GM12878 (cell line): Measurements from ENCODE around the gene BRF1. TPM values are rescaled to one million over a fixed set of nuclear protein-coding genes. Genes with fewer than 3 reads are reported as not detected.
A peak's percentile ranks its signal among the peaks of the same experiment; 100 is the strongest.
"Not testable (repeated sequence)": the region's sequence is repeated elsewhere in the genome, so short reads cannot be mapped to it uniquely, and the experiment has no call there.

Experiments
- ATAC-seq: fragments of 200-7000 bp; cut with Tn5 transposase; 3 replicates; pipeline ENCODE4 v1.9.1; 2020; ENCODE audit warnings: mild to moderate bottlenecking, moderate library complexity
- BruUV-seq: library from RNA; stranded (reverse); fragments of 400-500 nt; replicated peaks from 2 replicates; lab custom pipeline; 2021; lab: Mats Ljungman, UMichigan
- CTCF ChIA-PET: fragments of 300-600 bp; sonication (Branson Sonifier 250); formaldehyde crosslinking; extraction: SDS; loops from one replicate; lab custom pipeline; 2021; ENCODE audit warnings: inconsistent platforms; lab: Yijun Ruan, JAX
- POLR2A ChIA-PET: fragments of 350-600 bp; formaldehyde crosslinking; extraction: SDS; loops from one replicate; lab custom pipeline; 2021; ENCODE audit warnings: inconsistent platforms; lab: Charles Lee
- RAD21 ChIA-PET: fragments of 300-600 bp; sonication (Branson Sonifier 250); formaldehyde crosslinking; loops from one replicate; lab custom pipeline; 2023; ENCODE audit warnings: antibody characterized with exemption; ENCODE audit not compliant: unreplicated experiment; lab: Charles Lee
- SMC1A ChIA-PET: fragments of 300-600 bp; sonication (Branson Sonifier 250); formaldehyde crosslinking; loops from one replicate; lab custom pipeline; 2023; ENCODE audit not compliant: unreplicated experiment, uncharacterized antibody; lab: Charles Lee
- DNase-seq: peaks from one replicate; pipeline ENCODE4 v3.0.0-alpha.2; 2011; ENCODE audit warnings: low read depth, low spot score
- FAIRE-seq: peaks from 3 replicates; lab custom pipeline; 2011; peaks lifted over from hg19 to GRCh38; lab: Jason Lieb, UNC
- H2AFZ ChIP-seq: 2 replicates; pipeline ENCODE4 v1.6.0; 2011; ENCODE audit warnings: low read depth, low read length, control low read depth; ENCODE audit not compliant: control insufficient read depth
- H3K27ac ChIP-seq: 2 replicates; pipeline ENCODE4 v1.5.1; 2011; ENCODE audit warnings: control low read depth; ENCODE audit not compliant: control insufficient read depth, insufficient read depth
- H3K27me3 ChIP-seq, 2 experiments: replicated peaks in 1 of 2; 2 replicates each; pipeline versions ENCODE4 v1.6.0 to v1.6.1; 2011; ENCODE audit warnings: low read length in 1 of 2; ENCODE audit not compliant: control insufficient read depth in 2 of 2, insufficient read depth in 2 of 2
- H3K36me3 ChIP-seq, 2 experiments: 2 replicates each; pipeline ENCODE4 v1.5.1; 2011; ENCODE audit warnings: low read length in 1 of 2; ENCODE audit not compliant: control insufficient read depth in 2 of 2, insufficient read depth in 2 of 2
- H3K4me1 ChIP-seq: 2 replicates; pipeline ENCODE4 v1.6.1; 2011; ENCODE audit warnings: mild to moderate bottlenecking, low read length, moderate library complexity, mixed read lengths; ENCODE audit not compliant: control insufficient read depth, insufficient read depth
- H3K4me2 ChIP-seq: 2 replicates; pipeline ENCODE4 v1.6.0; 2011; ENCODE audit warnings: control low read depth; ENCODE audit not compliant: control insufficient read depth, insufficient read depth
- H3K4me3 ChIP-seq: fragments of 200-600 bp; sonication (generic); 2 replicates; pipeline ENCODE4 v1.5.1; 2016
- H3K79me2 ChIP-seq: 2 replicates; pipeline ENCODE4 v1.6.0; 2011; ENCODE audit warnings: low read length; ENCODE audit not compliant: control insufficient read depth, insufficient read depth
- H3K9ac ChIP-seq: 2 replicates; pipeline ENCODE4 v1.8.0; 2011; ENCODE audit warnings: low read length, control low read depth, mixed read lengths; ENCODE audit not compliant: control insufficient read depth, insufficient read depth
- H3K9me3 ChIP-seq: replicated peaks from 3 replicates; pipeline ENCODE4 v1.5.1; 2011; ENCODE audit warnings: mild to moderate bottlenecking, low read length; ENCODE audit not compliant: control insufficient read depth, insufficient read depth
- H4K20me1 ChIP-seq: 2 replicates; pipeline ENCODE4 v1.6.0; 2011; ENCODE audit not compliant: control insufficient read depth, insufficient read depth
- STAT3 ChIP-seq: IDR thresholded peaks from 2 replicates; pipeline ENCODE4 v1.6.1; 2011; ENCODE audit warnings: low read depth, low read length, improper control_type of control experiment
- TCF3 ChIP-seq: IDR thresholded peaks from 2 replicates; pipeline ENCODE4 v1.6.1; 2012; ENCODE audit warnings: low read depth, mild to moderate bottlenecking, low read length, borderline replicate concordance; ENCODE audit not compliant: insufficient read depth
- WGBS: methylation state at CpG from one replicate; pipeline ENCODE4 v1.1.6; 2016; ENCODE audit warnings: low lambda C conversion rate; ENCODE audit not compliant: insufficient replicate concordance, insufficient coverage; ENCODE audit errors: missing lambda C conversion rate; 5-methylcytosine and 5-hydroxymethylcytosine counted together
- in situ Hi-C: fragments of 300-500 bp; cut with MboI; formaldehyde crosslinking; loops from 9 replicates; pipeline ENCODE4 v1.14.3; 2018; ENCODE audit warnings: mixed read lengths
- intact Hi-C: fragments of 100-400 bp; cut with micrococcal nuclease; formaldehyde crosslinking; loops from one replicate; pipeline ENCODE4 v1.14.2; 2022; ENCODE audit not compliant: unreplicated experiment
- polyA plus RNA-seq, 11 experiments: library from polyadenylated mRNA; depleted of rRNA in 4 of 11; unstranded in 6 of 11; stranded (reverse) in 5 of 11; fragments of >200 nt; fragmentation: Nextera tagmentation in 4 of 11; fragmentation: Illumina TruSeq in 1 of 11; extraction: Ambion mirVana in 4 of 11; extraction: Trizol in 1 of 11; gene quantifications; 1 replicate in 1 of 11; 2 replicates in 10 of 11; pipeline versions ENCODE4 v1.2.1 to v1.2.3, GENCODE V29; 2011 to 2016; ENCODE audit warnings: inconsistent platforms in 2 of 11, missing spikeins in 2 of 11, low read depth in 1 of 11
- total RNA-seq, 4 experiments: library from RNA; depleted of rRNA in 3 of 4; stranded (reverse); fragments of >200 nt in 3 of 4; fragmentation: Illumina TruSeq in 1 of 4; extraction: Trizol in 1 of 4; gene quantifications; 2 replicates each; pipeline versions ENCODE4 v1.2.1 to v1.2.3, GENCODE V29; 2013 to 2021
- TF ChIP-seq, protein P1 (sequence below): IDR thresholded peaks from 2 replicates; pipeline ENCODE4 v1.6.1; 2011; ENCODE audit warnings: borderline replicate concordance, low read depth, mild to moderate bottlenecking, moderate library complexity, low read length; ENCODE audit not compliant: insufficient read depth, poor library complexity, severe bottlenecking

BRF1 gene
- total and polyA plus RNA-seq, 10 of the 15 experiments (the other 5 are each of a cell fraction or from before 2014, with no cell fraction given): 0.21 to 33.5 (median 10.7) TPM

DNA sequence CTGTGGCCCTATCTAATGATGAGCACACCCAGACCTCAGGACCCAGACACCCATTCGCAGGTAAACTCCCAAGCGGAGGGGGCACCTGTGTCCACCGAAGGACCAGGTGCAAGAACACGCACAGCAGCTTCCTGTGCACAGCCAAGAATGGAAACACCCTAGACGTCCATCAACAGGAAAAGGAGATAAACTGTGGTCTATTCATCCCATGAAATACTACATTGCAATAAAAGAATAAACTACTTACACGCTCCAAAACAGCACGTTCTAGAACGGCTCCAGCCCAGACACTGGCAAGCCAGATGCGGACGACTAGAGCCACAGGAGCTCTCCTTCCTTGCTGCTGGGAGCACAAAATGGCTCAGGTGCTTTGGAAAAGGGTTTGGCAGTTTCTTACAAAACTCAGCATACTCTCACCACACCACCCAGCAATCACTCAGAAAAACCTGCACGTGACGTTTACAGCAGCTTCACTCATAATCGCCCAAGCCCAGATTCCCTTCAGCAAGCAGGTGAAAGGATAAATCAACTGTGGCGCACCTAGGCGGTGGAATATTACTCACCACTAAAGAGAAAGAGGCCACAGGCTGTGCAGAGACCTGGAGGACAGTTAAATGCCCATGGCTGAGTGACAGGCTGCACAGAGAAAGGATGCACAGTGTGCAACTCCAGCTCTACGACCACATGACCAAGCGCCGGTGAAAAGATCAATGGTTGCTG lies 21.0 kb downstream of the BRF1 start:
- Histone ChIP-seq H3K27ac (no peak overlapping the region), H2AFZ (no peak overlapping the region), H3K9ac (no peak overlapping the region), H4K20me1 (no peaks in the 10 kb centered on the region; the same call in 1 of the 2 replicates), H3K4me1 (no peaks in the 10 kb centered on the region; the same call in 1 of the 2 replicates), H3K4me3 (no peak overlapping the region), H3K36me3 (peaks cover 0 to 16% of the 10 kb centered on the region in 2 experiments; a peak in 3 of 4 replicates), H3K9me3 (no peaks in the 10 kb centered on the region), H3K79me2 (peaks cover 6% of the 10 kb centered on the region), H3K4me2 (no peak overlapping the region), H3K27me3 (no peaks in the 10 kb centered on the region)
- BruUV-seq: no TSS peak
- DNase-seq: no peak
- in situ Hi-C loops (no loop called here), intact Hi-C loops (no loop called here)
- no peak for ATAC-seq
- ChIA-PET POLR2A (no interaction called here), RAD21 (no interaction called here), SMC1A (interaction anchor here (0.6 kb wide), 1 partner anchor 17 kb away, joined by 3 read pairs; no protein-coding TSS in a partner anchor), CTCF (interaction anchor here (0.5 to 1.3 kb wide), 2 partner anchors 14 to 367 kb away, joined by 3 read pairs; no protein-coding TSS in a partner anchor)
- 84% methylated on average over 18 of the region's 18 CpGs for WGBS
- TF ChIP-seq, protein P1, sequence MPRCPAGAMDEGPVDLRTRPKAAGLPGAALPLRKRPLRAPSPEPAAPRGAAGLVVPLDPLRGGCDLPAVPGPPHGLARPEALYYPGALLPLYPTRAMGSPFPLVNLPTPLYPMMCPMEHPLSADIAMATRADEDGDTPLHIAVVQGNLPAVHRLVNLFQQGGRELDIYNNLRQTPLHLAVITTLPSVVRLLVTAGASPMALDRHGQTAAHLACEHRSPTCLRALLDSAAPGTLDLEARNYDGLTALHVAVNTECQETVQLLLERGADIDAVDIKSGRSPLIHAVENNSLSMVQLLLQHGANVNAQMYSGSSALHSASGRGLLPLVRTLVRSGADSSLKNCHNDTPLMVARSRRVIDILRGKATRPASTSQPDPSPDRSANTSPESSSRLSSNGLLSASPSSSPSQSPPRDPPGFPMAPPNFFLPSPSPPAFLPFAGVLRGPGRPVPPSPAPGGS: peak; percentile 67
- TF ChIP-seq TCF3 (0 out of 2 replicates have a peak, but pooled peaks have one; percentile 48), STAT3 (no peak)
- FAIRE-seq: no peak

DNA sequence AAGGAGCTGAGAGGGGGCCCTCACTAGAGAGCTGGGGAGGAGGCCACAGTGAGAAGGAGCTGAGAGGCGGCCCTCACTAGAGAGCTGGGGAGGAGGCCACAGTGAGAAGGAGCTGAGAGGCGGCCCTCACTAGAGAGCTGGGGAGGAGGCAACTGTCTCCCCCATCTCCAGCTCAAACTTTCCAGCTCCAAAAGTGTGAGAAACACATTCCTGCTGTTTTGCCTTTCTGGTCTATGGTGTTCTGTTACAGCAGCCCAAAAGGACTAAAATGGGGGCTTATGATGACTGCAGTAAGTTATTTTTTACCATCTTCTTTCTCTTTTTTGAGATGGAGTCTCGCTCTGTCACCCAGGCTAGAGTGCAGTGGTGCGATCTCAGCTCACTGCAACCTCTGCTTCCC lies 23.4 kb downstream of the BRF1 start:
- DNase-seq, ATAC-seq, FAIRE-seq, H3K4me1 ChIP-seq, H3K9ac ChIP-seq, H3K79me2 ChIP-seq, H3K27me3 ChIP-seq, H3K4me3 ChIP-seq, H3K9me3 ChIP-seq, H2AFZ ChIP-seq, H4K20me1 ChIP-seq, H3K27ac ChIP-seq, RAD21 ChIA-PET, H3K4me2 ChIP-seq, H3K36me3 ChIP-seq, intact Hi-C loops, BruUV-seq, in situ Hi-C loops: not testable (repeated sequence)
- ChIA-PET SMC1A (interaction anchor here (1.5 kb wide), 1 partner anchor 24 kb away, joined by 3 read pairs; the partner anchor contains the start of gene BRF1), CTCF (interaction anchor here (0.8 kb wide), 1 partner anchor 74 kb away, joined by 3 read pairs; no protein-coding TSS in a partner anchor), POLR2A (interaction anchor here (0.9 kb wide), 1 partner anchor 17 kb away, joined by 3 read pairs; no protein-coding TSS in a partner anchor)
- 93% methylated on average over 2 of the region's 4 CpGs for WGBS
